WTC11 (cell line): ENCODE data around the gene PPP3CA.

Experiments
- ATF3 ChIP-seq: sonication (generic); formaldehyde crosslinking; conservative IDR thresholded peaks from 2 replicates; pipeline ENCODE4 v1.8.1; 2022; ENCODE audit warnings: mild to moderate bottlenecking, missing genetic modification reagents
- IRF1 ChIP-seq: sonication (generic); formaldehyde crosslinking; IDR thresholded peaks from 2 replicates; pipeline ENCODE4 v1.8.0; 2023; ENCODE audit warnings: missing genetic modification reagents
- SP1 ChIP-seq: sonication (generic); formaldehyde crosslinking; conservative IDR thresholded peaks from 2 replicates; pipeline ENCODE4 v1.8.1; 2022; ENCODE audit warnings: missing genetic modification reagents
- USF2 ChIP-seq: sonication (generic); formaldehyde crosslinking; IDR thresholded peaks from 2 replicates; pipeline ENCODE4 v1.8.1; 2023; ENCODE audit warnings: mild to moderate bottlenecking, missing genetic modification reagents, moderate library complexity
- TF ChIP-seq, protein P1 (sequence below): fragments of 200-600 bp; IDR thresholded peaks from 2 replicates; pipeline ENCODE4 v1.8.0; 2022; ENCODE audit warnings: antibody characterized with exemption
- TF ChIP-seq, protein P2 (sequence below): sonication (generic); formaldehyde crosslinking; IDR thresholded peaks from 2 replicates; pipeline ENCODE4 v1.8.1; 2023; ENCODE audit warnings: mild to moderate bottlenecking, moderate library complexity, missing genetic modification reagents
- TF ChIP-seq, protein P3 (sequence below): sonication (generic); formaldehyde crosslinking; IDR thresholded peaks from 2 replicates; pipeline ENCODE4 v1.8.0; 2022; ENCODE audit warnings: missing genetic modification reagents

- TF ChIP-seq ATF3 (CRISPR knock-in tag) (no peak), SP1 (CRISPR knock-in tag) (no peak), USF2 (CRISPR knock-in tag) (no peak), IRF1 (CRISPR knock-in tag) (no peak)
- TF ChIP-seq, protein P1, sequence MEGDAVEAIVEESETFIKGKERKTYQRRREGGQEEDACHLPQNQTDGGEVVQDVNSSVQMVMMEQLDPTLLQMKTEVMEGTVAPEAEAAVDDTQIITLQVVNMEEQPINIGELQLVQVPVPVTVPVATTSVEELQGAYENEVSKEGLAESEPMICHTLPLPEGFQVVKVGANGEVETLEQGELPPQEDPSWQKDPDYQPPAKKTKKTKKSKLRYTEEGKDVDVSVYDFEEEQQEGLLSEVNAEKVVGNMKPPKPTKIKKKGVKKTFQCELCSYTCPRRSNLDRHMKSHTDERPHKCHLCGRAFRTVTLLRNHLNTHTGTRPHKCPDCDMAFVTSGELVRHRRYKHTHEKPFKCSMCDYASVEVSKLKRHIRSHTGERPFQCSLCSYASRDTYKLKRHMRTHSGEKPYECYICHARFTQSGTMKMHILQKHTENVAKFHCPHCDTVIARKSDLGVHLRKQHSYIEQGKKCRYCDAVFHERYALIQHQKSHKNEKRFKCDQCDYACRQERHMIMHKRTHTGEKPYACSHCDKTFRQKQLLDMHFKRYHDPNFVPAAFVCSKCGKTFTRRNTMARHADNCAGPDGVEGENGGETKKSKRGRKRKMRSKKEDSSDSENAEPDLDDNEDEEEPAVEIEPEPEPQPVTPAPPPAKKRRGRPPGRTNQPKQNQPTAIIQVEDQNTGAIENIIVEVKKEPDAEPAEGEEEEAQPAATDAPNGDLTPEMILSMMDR: no peak
- TF ChIP-seq, protein P2, sequence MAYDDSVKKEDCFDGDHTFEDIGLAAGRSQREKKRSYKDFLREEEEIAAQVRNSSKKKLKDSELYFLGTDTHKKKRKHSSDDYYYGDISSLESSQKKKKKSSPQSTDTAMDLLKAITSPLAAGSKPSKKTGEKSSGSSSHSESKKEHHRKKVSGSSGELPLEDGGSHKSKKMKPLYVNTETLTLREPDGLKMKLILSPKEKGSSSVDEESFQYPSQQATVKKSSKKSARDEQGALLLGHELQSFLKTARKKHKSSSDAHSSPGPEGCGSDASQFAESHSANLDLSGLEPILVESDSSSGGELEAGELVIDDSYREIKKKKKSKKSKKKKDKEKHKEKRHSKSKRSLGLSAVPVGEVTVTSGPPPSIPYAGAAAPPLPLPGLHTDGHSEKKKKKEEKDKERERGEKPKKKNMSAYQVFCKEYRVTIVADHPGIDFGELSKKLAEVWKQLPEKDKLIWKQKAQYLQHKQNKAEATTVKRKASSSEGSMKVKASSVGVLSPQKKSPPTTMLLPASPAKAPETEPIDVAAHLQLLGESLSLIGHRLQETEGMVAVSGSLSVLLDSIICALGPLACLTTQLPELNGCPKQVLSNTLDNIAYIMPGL: no peak
- TF ChIP-seq, protein P3, sequence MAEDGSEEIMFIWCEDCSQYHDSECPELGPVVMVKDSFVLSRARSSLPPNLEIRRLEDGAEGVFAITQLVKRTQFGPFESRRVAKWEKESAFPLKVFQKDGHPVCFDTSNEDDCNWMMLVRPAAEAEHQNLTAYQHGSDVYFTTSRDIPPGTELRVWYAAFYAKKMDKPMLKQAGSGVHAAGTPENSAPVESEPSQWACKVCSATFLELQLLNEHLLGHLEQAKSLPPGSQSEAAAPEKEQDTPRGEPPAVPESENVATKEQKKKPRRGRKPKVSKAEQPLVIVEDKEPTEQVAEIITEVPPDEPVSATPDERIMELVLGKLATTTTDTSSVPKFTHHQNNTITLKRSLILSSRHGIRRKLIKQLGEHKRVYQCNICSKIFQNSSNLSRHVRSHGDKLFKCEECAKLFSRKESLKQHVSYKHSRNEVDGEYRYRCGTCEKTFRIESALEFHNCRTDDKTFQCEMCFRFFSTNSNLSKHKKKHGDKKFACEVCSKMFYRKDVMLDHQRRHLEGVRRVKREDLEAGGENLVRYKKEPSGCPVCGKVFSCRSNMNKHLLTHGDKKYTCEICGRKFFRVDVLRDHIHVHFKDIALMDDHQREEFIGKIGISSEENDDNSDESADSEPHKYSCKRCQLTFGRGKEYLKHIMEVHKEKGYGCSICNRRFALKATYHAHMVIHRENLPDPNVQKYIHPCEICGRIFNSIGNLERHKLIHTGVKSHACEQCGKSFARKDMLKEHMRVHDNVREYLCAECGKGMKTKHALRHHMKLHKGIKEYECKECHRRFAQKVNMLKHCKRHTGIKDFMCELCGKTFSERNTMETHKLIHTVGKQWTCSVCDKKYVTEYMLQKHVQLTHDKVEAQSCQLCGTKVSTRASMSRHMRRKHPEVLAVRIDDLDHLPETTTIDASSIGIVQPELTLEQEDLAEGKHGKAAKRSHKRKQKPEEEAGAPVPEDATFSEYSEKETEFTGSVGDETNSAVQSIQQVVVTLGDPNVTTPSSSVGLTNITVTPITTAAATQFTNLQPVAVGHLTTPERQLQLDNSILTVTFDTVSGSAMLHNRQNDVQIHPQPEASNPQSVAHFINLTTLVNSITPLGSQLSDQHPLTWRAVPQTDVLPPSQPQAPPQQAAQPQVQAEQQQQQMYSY (CRISPR knock-in tag): no peak
Measured at GRCh38 chr4:100986360-100986868, 360.9 kb downstream of the PPP3CA start.
